Daoy (cell line): ENCODE results near the gene DIP2C. TPM values are rescaled to one million over a fixed set of nuclear protein-coding genes. Genes with fewer than 3 reads are reported as not detected.
A peak's percentile ranks its signal among the peaks of the same experiment; 100 is the strongest.
"Not testable (repeated sequence)": the region's sequence is repeated elsewhere in the genome, so short reads cannot be mapped to it uniquely, and the experiment has no call there.

Experiments
- DNase-seq: peaks from one replicate; pipeline ENCODE4 v3.0.0-alpha.2; 2015; ENCODE audit warnings: low read depth
- total RNA-seq: library from RNA; depleted of rRNA; stranded (reverse); fragments of >200 nt; shearing (Covaris generic); gene quantifications from 2 replicates; pipeline ENCODE4 v1.2.3, GENCODE V29; 2014

The DIP2C gene
- total RNA-seq, 1 experiment from 2014 or later = 2.7 TPM

- no peak for DNase-seq
Measured at GRCh38 chr10:695396-695795, 5.9 kb upstream of the DIP2C start.

DNA sequence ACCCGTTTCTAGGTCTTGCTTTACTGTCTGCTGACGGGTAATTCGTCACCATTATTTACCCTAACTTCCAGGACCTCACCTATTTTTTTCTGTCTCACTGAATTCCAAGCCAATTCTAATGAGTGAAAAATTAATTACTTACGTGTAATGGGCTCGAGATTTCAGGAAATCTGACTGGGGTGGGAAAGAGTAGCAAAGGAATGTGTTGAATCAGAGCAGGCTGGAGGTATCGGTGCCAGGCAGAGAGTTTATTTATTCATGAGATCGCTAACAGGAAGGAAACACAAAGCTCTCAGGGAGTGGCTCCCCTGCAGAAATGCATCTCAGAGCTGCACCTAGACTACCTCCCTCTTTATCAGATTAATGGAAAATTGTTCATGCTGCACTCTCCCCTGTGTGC, 4.0 kb upstream of the DIP2C start:
- DNase-seq = peak; percentile 44

- no peak for DNase-seq
Measured at GRCh38 chr10:692682-693351, 3.3 kb upstream of the DIP2C start.

DNA sequence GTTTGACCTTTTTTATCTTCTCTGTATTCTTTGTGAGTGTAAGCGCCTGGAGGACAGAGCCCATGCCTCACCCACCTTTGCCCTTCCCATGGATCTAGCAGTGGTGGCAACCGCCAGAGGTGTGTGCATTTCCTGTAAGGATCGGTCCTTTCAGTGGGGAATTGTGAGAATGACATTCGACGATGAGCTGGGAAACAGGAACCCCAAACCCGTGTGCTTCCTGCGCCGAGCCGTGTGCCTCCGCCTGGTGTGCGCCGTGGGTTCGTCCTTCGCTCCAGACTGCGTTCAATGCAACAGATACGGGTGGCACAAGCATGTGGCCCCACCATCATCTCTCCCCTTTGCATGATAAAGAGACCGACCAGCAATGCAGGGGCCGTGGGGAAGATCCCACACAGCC, 1.7 kb upstream of the DIP2C start:
- no peak for DNase-seq

DNA sequence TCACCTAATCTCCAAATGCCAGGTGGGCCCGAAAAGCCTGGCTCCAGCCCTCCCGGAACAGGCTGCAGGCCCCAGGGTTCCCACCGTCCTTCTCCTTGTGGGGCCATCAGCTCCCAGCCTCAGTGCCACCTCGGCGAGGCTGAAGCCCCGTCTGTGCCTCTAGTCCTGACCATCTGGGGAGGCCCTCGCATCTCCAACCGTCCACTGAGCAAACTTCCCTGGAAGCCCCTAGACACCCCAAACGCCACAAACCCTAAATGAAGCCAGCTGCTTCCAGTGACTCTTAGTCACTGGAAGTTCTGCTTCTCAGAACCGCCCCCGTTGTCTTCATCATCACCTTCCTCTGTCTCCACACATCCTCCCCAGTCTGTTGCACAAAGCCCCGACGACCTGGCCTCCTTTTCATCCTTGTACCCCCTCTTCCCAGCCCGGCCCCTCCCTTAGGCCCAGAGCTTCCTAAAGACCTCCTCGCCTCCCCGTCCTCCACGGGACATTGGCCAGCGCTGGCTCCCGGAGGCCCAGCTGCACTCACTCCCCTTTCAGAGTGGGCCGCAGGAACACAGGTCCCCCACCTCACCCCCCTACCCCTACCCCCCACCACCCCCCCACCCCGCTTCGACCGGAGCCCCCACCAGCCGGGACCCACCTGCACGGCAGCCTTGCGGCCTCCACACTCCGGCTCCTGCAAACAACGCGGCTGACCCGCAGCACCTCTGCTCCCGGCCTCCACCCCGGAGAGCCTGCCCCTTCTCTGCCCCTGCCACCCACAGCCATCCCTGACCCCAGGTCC, 1.1 kb upstream of the DIP2C start:
- DNase-seq = no peak

- no peak for DNase-seq
Measured at GRCh38 chr10:689121-689451, 382 bp downstream of the DIP2C start.

GRCh38 chr10:688312-689120, 952 bp downstream of the DIP2C start:
- DNase-seq = peak; percentile 50

DNA sequence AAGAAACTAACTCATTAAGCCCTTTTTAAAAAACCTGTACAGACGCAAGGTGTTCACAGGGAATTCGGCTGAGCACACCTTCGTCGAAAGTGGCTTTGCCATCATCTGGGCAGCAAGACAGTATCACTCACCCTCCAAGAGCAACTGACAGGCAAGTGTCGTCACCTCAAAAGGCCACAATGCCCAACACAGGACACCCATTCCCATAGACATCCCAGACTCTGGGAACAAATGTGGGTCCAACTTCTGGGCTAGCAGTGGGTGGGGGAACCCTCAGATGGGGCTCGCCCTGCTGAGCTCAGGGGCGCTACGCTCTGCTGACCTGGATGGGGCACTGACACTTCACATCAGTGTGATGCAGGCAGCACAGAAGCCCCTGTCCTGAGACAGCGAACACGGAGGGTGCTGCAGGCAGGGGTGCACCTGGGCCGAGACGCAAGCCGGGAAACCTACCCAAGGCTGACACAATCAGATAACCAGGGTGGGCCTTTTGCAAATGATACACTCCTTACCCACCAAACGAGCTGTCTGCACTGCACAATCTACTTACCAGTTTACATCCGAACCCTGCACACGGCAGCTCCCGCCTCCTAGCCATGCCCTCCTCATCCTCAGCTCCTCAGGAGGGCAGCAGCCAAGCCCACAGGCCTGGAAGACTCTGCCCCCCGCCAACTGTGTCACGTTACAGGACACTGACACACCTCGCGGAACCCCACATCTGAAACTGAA, 1.7 kb downstream of the DIP2C start:
- no peak for DNase-seq

DNA sequence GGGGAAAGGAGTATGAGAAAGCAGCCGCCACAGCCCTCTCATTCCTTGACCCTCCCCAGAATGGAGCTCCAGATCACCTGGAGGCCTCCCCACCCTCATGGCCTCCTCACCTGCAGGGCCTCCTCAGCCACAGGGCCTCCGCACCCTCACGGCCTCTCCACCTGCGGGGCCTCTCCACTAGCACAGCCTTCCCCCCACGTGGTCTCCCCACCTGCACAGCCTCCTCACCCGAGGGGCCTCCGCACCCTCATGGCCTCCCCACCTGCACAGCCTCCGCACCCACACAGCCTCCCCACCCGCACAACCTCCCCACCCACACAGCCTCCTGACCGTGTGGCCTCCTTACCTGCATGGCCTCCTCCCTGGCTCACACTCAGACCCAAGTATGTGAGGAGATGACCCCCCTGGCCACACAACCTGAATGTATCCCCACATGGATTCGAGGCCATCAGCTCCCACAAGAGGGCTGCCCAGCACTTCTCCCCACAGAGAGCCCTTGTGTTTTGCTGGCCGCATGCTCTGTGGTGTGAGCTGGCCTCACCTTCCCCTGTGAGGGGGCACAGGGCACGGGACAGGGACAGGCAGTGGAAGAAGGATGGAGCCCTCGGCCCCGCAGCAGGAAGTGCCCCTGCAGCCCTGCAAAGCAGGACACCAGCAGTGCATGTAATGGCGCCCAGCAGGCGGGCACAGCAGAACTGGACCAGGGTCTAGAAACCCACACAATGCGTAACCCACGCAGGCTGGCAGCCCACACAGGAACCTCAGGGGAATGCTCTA, 3.1 kb downstream of the DIP2C start:
- DNase-seq = no peak

GRCh38 chr10:685613-686012, 3.9 kb downstream of the DIP2C start:
- DNase-seq = no peak

DNA sequence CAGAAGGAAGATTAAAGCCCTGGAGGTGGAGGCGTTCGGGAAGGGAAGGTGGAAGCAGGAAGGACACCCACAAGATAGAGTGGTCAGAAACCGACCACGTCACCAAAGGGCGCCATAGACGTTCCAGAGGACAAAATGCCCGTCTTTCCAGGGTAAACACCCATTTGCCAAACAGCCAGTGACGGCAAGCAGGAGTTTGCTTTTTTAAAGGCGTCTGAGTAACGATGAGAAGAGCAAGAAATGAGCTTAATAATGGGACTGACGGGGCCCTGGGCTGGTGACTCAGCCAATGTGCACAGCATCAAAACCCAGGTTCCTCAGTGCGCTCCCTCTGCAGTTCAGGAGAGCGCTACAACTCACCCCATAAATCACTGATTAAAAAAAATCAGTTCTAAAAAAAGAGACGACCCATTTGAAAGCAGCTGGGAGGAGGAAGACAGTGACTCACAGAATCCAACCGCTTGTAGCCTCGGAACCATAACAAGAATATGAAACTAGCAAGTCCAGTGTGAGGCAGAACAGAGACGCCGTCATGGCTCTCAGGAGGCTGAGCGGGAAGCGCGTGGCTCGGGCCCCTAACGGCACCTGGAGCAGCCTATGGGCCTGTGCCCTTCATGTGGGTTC, 5.9 kb downstream of the DIP2C start:
- peak; percentile 90 for DNase-seq

DNA sequence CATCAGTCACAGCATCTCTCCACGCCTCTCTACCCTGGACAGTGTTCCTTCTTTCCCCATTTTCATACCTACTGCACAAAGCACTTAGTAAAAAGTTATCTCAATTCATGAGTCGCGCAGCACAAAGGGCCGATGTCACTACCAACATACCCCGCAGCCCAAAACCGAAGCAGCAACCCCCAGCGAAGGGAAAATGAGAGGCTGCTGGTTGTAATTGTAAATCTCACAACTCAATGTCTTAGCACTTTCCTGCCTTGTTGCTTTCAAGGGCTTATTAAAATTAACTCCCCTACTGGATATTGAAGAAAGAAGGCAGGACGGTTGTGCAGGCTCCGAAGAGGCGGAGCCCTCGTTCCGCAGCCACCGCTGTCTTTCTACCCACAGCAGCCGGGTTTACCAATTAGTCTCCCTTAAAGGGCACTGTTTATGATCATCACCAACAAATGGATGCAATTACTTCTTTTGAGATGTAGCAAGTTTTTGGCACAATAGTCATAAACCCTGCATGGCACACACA, 6.5 kb downstream of the DIP2C start:
- DNase-seq = no peak

DNA sequence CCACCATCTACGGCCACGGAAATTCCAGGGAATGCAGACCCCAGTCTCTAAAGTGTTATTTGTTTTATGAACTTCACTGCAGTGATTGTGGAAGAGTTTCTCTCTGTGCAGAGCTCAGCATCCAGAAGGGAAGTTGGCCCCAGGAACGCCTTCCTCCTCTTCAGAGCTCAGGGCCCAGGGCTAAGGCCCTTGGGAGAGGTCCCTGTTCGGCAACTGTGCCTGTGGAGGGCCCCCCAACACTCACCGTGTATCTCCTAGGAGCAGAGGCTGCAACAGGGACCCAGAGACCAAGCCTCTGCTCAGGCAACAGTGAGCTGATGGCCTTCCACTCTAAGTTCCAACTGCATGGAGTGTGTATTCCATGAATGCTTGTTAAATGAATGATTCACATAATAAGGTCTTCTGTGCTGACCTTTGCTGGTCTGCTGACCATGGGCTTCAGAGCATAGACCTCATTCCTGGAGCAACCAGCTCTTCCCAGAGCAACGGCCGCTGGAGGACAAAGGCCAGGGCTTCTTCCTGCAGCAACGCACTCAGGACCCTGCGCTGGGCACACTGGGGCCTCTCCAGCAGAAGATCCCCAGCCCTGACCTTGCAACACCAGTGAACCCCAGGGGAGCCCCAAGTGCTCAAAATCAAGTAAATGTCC, 7.7 kb downstream of the DIP2C start:
- DNase-seq = no peak

- no peak for DNase-seq
Measured at GRCh38 chr10:680745-681144, 8.7 kb downstream of the DIP2C start.

- no peak for DNase-seq
Measured at GRCh38 chr10:680146-680545, 9.3 kb downstream of the DIP2C start.

GRCh38 chr10:679556-679955, 9.9 kb downstream of the DIP2C start:
- no peak for DNase-seq

DNA sequence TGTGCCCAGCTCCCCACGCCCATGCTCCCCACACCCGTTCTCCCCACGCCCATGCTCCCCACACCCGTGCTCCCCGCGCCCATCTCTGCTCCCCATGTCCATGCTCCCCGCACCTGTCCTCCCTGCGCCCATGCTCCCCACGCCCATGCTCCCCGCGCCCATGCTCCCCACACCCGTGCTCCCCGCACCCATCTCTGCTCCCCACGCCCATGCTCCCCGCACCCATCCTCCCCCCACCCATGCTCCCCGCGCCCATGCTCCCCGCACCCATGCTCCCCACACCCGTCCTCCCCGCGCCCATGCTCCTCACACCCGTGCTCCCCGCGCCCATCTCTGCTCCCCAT, 10.8 kb downstream of the DIP2C start:
- not testable (repeated sequence) for DNase-seq

DNA sequence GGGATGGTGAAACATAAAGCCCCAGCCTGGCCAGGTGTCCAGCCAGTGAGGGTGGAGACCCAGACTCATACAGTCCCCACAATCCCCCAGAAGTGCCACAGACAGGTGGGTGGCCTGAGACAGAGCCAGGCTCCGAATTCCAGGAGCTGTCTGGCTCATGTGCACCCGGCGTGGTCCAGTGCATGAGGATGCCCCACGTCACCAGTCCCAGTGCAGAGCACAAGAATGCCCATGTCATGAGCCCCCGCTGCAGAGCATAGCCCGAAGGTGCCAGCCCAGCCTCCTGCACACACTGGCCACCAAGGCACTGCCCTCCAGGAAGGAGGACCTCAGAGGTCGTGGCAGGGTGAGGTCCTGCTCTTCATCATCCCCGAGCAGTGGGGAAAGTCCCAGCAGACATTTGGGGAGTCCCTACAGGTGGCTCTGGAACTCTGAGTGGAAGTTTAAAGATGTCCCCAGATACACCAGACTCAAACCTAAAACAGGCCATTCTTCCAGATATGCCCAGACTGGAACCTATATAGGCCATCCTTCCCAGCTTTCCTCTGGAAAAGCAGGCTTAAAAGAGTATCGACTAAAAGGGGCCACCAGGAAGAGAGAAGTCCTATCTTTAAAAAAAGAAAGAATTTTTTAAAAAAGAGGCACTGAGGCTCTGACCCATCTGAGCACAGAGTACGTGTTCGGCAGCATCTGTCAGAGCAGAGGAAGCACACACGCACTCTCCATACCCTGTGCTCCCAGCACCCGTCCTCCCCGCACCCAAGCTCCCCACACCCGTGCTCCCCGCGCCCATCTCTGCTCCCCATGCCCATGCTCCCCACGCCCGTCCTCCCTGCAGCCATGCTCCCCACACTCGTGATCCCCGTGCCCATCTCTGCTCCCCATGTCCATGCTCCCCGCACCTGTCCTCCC, 11.5 kb downstream of the DIP2C start:
- no peak for DNase-seq

GRCh38 chr10:677038-677437, 12.4 kb downstream of the DIP2C start:
- DNase-seq = no peak
